ENCODE results near the gene ZNF532.

- no peak for TF ChIP-seq POLR2A (IDR thresholded peaks at IDR 0.05)
- TF ChIP-seq CTCF (IDR thresholded peaks at IDR 0.05) = no peak
Observed at GRCh38 chr18:59002974-59003594, 138.4 kb downstream of the ZNF532 start.
